ENCODE results near the gene NUPR1.
"Not testable (repeated sequence)": the region's sequence is repeated elsewhere in the genome, so short reads cannot be mapped to it uniquely, and the experiment has no call there.

The NUPR1 gene

GRCh38 chr16:28500476-28501180, 38.1 kb downstream of the NUPR1 start:
- H3K27ac ChIP-seq (ENCODE audit: low read depth, low read length); H3K9me3 ChIP-seq (ENCODE audit: low read length); H3K4me3 ChIP-seq (ENCODE audit: low read depth in 1 of 2, low read length in 2 of 2); H3K36me3 ChIP-seq (ENCODE audit: insufficient read depth, low read length); H3K9ac ChIP-seq (ENCODE audit: low read length); H3K4me1 ChIP-seq (ENCODE audit: insufficient read depth, low read length); H3K27me3 ChIP-seq (ENCODE audit: control insufficient read depth in 1 of 2, insufficient read depth in 2 of 2, low read length in 2 of 2): not testable (repeated sequence)

GRCh38 chr16:28499854-28500253, 38.9 kb downstream of the NUPR1 start:
- H3K27ac ChIP-seq (ENCODE audit: low read depth, low read length), result no peak overlapping the region
- no peak overlapping the region for H3K9ac ChIP-seq (ENCODE audit: low read length)
- H3K27me3 ChIP-seq (ENCODE audit: control insufficient read depth in 1 of 2, insufficient read depth in 2 of 2, low read length in 2 of 2), result no peaks in the 10 kb centered on the region
- H3K4me1 ChIP-seq (ENCODE audit: insufficient read depth, low read length), result no peaks in the 10 kb centered on the region
- H3K36me3 ChIP-seq (ENCODE audit: insufficient read depth, low read length), result no peaks in the 10 kb centered on the region
- no peaks in the 10 kb centered on the region for H3K9me3 ChIP-seq (ENCODE audit: low read length)
- H3K4me3 ChIP-seq (ENCODE audit: low read depth in 1 of 2, low read length in 2 of 2), result no peak overlapping the region

- Histone ChIP-seq H3K9me3 (ENCODE audit: low read length) (no peaks in the 10 kb centered on the region), H3K27ac (ENCODE audit: low read depth, low read length) (no peak overlapping the region), H3K9ac (ENCODE audit: low read length) (no peak overlapping the region), H3K4me3 (ENCODE audit: low read depth in 1 of 2, low read length in 2 of 2) (no peak overlapping the region), H3K36me3 (ENCODE audit: insufficient read depth, low read length) (no peaks in the 10 kb centered on the region), H3K4me1 (ENCODE audit: insufficient read depth, low read length) (no peaks in the 10 kb centered on the region), H3K27me3 (ENCODE audit: control insufficient read depth in 1 of 2, insufficient read depth in 2 of 2, low read length in 2 of 2) (no peaks in the 10 kb centered on the region)
Measured at GRCh38 chr16:28498666-28499381, 40.0 kb downstream of the NUPR1 start.

GRCh38 chr16:28497861-28498599, 40.7 kb downstream of the NUPR1 start:
- Histone ChIP-seq H3K36me3 (ENCODE audit: insufficient read depth, low read length) (no peaks in the 10 kb centered on the region), H3K9me3 (ENCODE audit: low read length) (no peaks in the 10 kb centered on the region), H3K27ac (ENCODE audit: low read depth, low read length) (no peak overlapping the region), H3K27me3 (ENCODE audit: control insufficient read depth in 1 of 2, insufficient read depth in 2 of 2, low read length in 2 of 2) (no peaks in the 10 kb centered on the region), H3K4me3 (ENCODE audit: low read depth in 1 of 2, low read length in 2 of 2) (no peak overlapping the region), H3K4me1 (ENCODE audit: insufficient read depth, low read length) (no peaks in the 10 kb centered on the region), H3K9ac (ENCODE audit: low read length) (no peak overlapping the region)

GRCh38 chr16:28497386-28497785, 41.4 kb downstream of the NUPR1 start:
- H3K9ac ChIP-seq (ENCODE audit: low read length), result no peak overlapping the region
- H3K9me3 ChIP-seq (ENCODE audit: low read length), result no peaks in the 10 kb centered on the region
- H3K27me3 ChIP-seq (ENCODE audit: control insufficient read depth in 1 of 2, insufficient read depth in 2 of 2, low read length in 2 of 2), result no peaks in the 10 kb centered on the region
- no peak overlapping the region for H3K27ac ChIP-seq (ENCODE audit: low read depth, low read length)
- no peak overlapping the region for H3K4me3 ChIP-seq (ENCODE audit: low read depth in 1 of 2, low read length in 2 of 2)
- H3K36me3 ChIP-seq (ENCODE audit: insufficient read depth, low read length), result no peaks in the 10 kb centered on the region
- H3K4me1 ChIP-seq (ENCODE audit: insufficient read depth, low read length), result no peaks in the 10 kb centered on the region

GRCh38 chr16:28496844-28497243, 41.9 kb downstream of the NUPR1 start:
- H3K27me3 ChIP-seq (ENCODE audit: control insufficient read depth in 1 of 2, insufficient read depth in 2 of 2, low read length in 2 of 2), result no peaks in the 10 kb centered on the region
- no peaks in the 10 kb centered on the region for H3K9me3 ChIP-seq (ENCODE audit: low read length)
- H3K4me3 ChIP-seq (ENCODE audit: low read depth in 1 of 2, low read length in 2 of 2), result no peak overlapping the region
- H3K9ac ChIP-seq (ENCODE audit: low read length), result no peak overlapping the region
- H3K27ac ChIP-seq (ENCODE audit: low read depth, low read length), result no peak overlapping the region
- H3K4me1 ChIP-seq (ENCODE audit: insufficient read depth, low read length), result no peaks in the 10 kb centered on the region
- H3K36me3 ChIP-seq (ENCODE audit: insufficient read depth, low read length), result no peaks in the 10 kb centered on the region

- H3K9me3 ChIP-seq (ENCODE audit: low read length), result no peaks in the 10 kb centered on the region
- H3K9ac ChIP-seq (ENCODE audit: low read length), result no peak overlapping the region
- no peaks in the 10 kb centered on the region for H3K4me1 ChIP-seq (ENCODE audit: insufficient read depth, low read length)
- H3K27me3 ChIP-seq (ENCODE audit: control insufficient read depth in 1 of 2, insufficient read depth in 2 of 2, low read length in 2 of 2), result no peaks in the 10 kb centered on the region
- H3K4me3 ChIP-seq (ENCODE audit: low read depth in 1 of 2, low read length in 2 of 2), result no peak overlapping the region
- no peaks in the 10 kb centered on the region for H3K36me3 ChIP-seq (ENCODE audit: insufficient read depth, low read length)
- H3K27ac ChIP-seq (ENCODE audit: low read depth, low read length), result no peak overlapping the region
Measured at GRCh38 chr16:28495795-28496749, 42.7 kb downstream of the NUPR1 start.

GRCh38 chr16:28495098-28495793, 43.5 kb downstream of the NUPR1 start:
- H3K27ac ChIP-seq (ENCODE audit: low read depth, low read length), result no peak overlapping the region

GRCh38 chr16:28494121-28494851, 44.5 kb downstream of the NUPR1 start, which contains the start of gene APOBR:
Gene APOBR (plus strand): TSS chr16:28494643. CDS start chr16:28494682, 39 bp downstream.
- Histone ChIP-seq H3K4me3 (ENCODE audit: low read depth in 1 of 2, low read length in 2 of 2) (no peak within 1 kb of the TSS), H3K27me3 (ENCODE audit: control insufficient read depth in 1 of 2, insufficient read depth in 2 of 2, low read length in 2 of 2) (no peaks in the 10 kb centered on the region), H3K27ac (ENCODE audit: low read depth, low read length) (peak within 1 kb of the TSS; percentile 19), H3K36me3 (ENCODE audit: insufficient read depth, low read length) (no peaks in the 10 kb centered on the region), H3K9me3 (ENCODE audit: low read length) (no peaks in the 10 kb centered on the region), H3K9ac (ENCODE audit: low read length) (no peak within 1 kb of the TSS), H3K4me1 (ENCODE audit: insufficient read depth, low read length) (no peaks in the 10 kb centered on the region)

More at GRCh38 chr16:28495098-28495793, 43.5 kb downstream of the NUPR1 start:
- no peaks in the 10 kb centered on the region for H3K9me3 ChIP-seq (ENCODE audit: low read length)
- no peak overlapping the region for H3K4me3 ChIP-seq (ENCODE audit: low read depth in 1 of 2, low read length in 2 of 2)
- no peaks in the 10 kb centered on the region for H3K4me1 ChIP-seq (ENCODE audit: insufficient read depth, low read length)
- H3K36me3 ChIP-seq (ENCODE audit: insufficient read depth, low read length), result no peaks in the 10 kb centered on the region
- H3K9ac ChIP-seq (ENCODE audit: low read length), result no peak overlapping the region
- H3K27me3 ChIP-seq (ENCODE audit: control insufficient read depth in 1 of 2, insufficient read depth in 2 of 2, low read length in 2 of 2), result no peaks in the 10 kb centered on the region

GRCh38 chr16:28492511-28492910, 46.3 kb downstream of the NUPR1 start:
- Histone ChIP-seq H3K36me3 (ENCODE audit: insufficient read depth, low read length) (peaks cover 10% of the 10 kb centered on the region), H3K9me3 (ENCODE audit: low read length) (no peaks in the 10 kb centered on the region), H3K4me3 (ENCODE audit: low read depth in 1 of 2, low read length in 2 of 2) (peak overlapping the region in 1 of 2 donors; percentile 100), H3K4me1 (ENCODE audit: insufficient read depth, low read length) (no peaks in the 10 kb centered on the region), H3K27me3 (ENCODE audit: control insufficient read depth in 1 of 2, insufficient read depth in 2 of 2, low read length in 2 of 2) (no peaks in the 10 kb centered on the region), H3K27ac (ENCODE audit: low read depth, low read length) (peak overlapping the region; percentile 88), H3K9ac (ENCODE audit: low read length) (no peak overlapping the region)
